ENCODE measurements around the gene CLEC4D.

Gene CLEC4D

GRCh38 chr12:8553088-8553627 lies 39.9 kb downstream of the CLEC4D start:
- no peak overlapping the region for H3K4me3 ChIP-seq (ENCODE audit: low read depth, low read length)

GRCh38 chr12:8554451-8555195 lies 41.3 kb downstream of the CLEC4D start:
- TF ChIP-seq CTCF (IDR thresholded peaks at IDR 0.05; ENCODE audit: low read depth, low read length) (no peak), MAX (IDR thresholded peaks at IDR 0.05; ENCODE audit: low read depth, low read length) (no peak), MYC (IDR thresholded peaks at IDR 0.05; ENCODE audit: low read depth, low read length) (no peak), POLR2A (IDR thresholded peaks at IDR 0.05; ENCODE audit: extremely low read depth, insufficient read length) (no peak)
- H3K4me3 ChIP-seq (ENCODE audit: low read depth, low read length), result no peak overlapping the region
- peak; percentile 11 for DNase-seq (ENCODE audit: low read depth)

More at GRCh38 chr12:8553088-8553627, 39.9 kb downstream of the CLEC4D start:
- TF ChIP-seq CTCF (IDR thresholded peaks at IDR 0.05; ENCODE audit: low read depth, low read length), result no peak
- no peak for TF ChIP-seq MYC (IDR thresholded peaks at IDR 0.05; ENCODE audit: low read depth, low read length)
- no peak for TF ChIP-seq POLR2A (IDR thresholded peaks at IDR 0.05; ENCODE audit: extremely low read depth, insufficient read length)
- no peak for TF ChIP-seq MAX (IDR thresholded peaks at IDR 0.05; ENCODE audit: low read depth, low read length)
- DNase-seq (ENCODE audit: low read depth), result no peak

GRCh38 chr12:8556531-8557097 lies 43.3 kb downstream of the CLEC4D start:
- H3K4me3 ChIP-seq (ENCODE audit: low read depth, low read length), result no peak overlapping the region
- no peak for TF ChIP-seq MYC (IDR thresholded peaks at IDR 0.05; ENCODE audit: low read depth, low read length)
- no peak for TF ChIP-seq MAX (IDR thresholded peaks at IDR 0.05; ENCODE audit: low read depth, low read length)
- no peak for TF ChIP-seq POLR2A (IDR thresholded peaks at IDR 0.05; ENCODE audit: extremely low read depth, insufficient read length)
- no peak for TF ChIP-seq CTCF (IDR thresholded peaks at IDR 0.05; ENCODE audit: low read depth, low read length)

GRCh38 chr12:8559676-8560075 lies 46.4 kb downstream of the CLEC4D start:
- no peak overlapping the region for H3K4me3 ChIP-seq (ENCODE audit: low read depth, low read length)
- no peak for DNase-seq (ENCODE audit: low read depth)
- TF ChIP-seq MYC (IDR thresholded peaks at IDR 0.05; ENCODE audit: low read depth, low read length) (no peak), POLR2A (IDR thresholded peaks at IDR 0.05; ENCODE audit: extremely low read depth, insufficient read length) (no peak), CTCF (IDR thresholded peaks at IDR 0.05; ENCODE audit: low read depth, low read length) (no peak), MAX (IDR thresholded peaks at IDR 0.05; ENCODE audit: low read depth, low read length) (no peak)

More at GRCh38 chr12:8556531-8557097, 43.3 kb downstream of the CLEC4D start:
- no peak for DNase-seq (ENCODE audit: low read depth)

- no peak for DNase-seq (ENCODE audit: low read depth)
- H3K4me3 ChIP-seq (ENCODE audit: low read depth, low read length), result no peak overlapping the region
- TF ChIP-seq POLR2A (IDR thresholded peaks at IDR 0.05; ENCODE audit: extremely low read depth, insufficient read length) (no peak), MAX (IDR thresholded peaks at IDR 0.05; ENCODE audit: low read depth, low read length) (no peak), MYC (IDR thresholded peaks at IDR 0.05; ENCODE audit: low read depth, low read length) (no peak), CTCF (IDR thresholded peaks at IDR 0.05; ENCODE audit: low read depth, low read length) (no peak)
Measured at GRCh38 chr12:8561011-8561410, 47.7 kb downstream of the CLEC4D start.

All from NB4 (cell line).